ENCODE results near the gene TPTE2.
"Not testable (repeated sequence)": the region's sequence is repeated elsewhere in the genome, so short reads cannot be mapped to it uniquely, and the experiment has no call there.

TPTE2 gene

GRCh38 chr13:19567820-19568534 lies 6.6 kb upstream of the TPTE2 start:
- DNase-seq (ENCODE audit: insufficient read length, low spot score) (no peak), FAIRE-seq (no peak)

GRCh38 chr13:19561585-19561984 lies 253 bp upstream of the TPTE2 start:
- DNase-seq (ENCODE audit: insufficient read length, low spot score) (no peak), FAIRE-seq (no peak)

- not testable (repeated sequence) for DNase-seq (ENCODE audit: insufficient read length, low spot score); FAIRE-seq
These were observed 660 bp downstream of the TPTE2 start for GRCh38 chr13:19560672-19561071.

GRCh38 chr13:19559739-19560138 lies 1.6 kb downstream of the TPTE2 start:
- not testable (repeated sequence) for FAIRE-seq

GRCh38 chr13:19557287-19557686 lies 4.0 kb downstream of the TPTE2 start:
- DNase-seq (ENCODE audit: insufficient read length, low spot score), result not testable (repeated sequence)
- FAIRE-seq, result peak; percentile 70

More at GRCh38 chr13:19559739-19560138, 1.6 kb downstream of the TPTE2 start:
- not testable (repeated sequence) for DNase-seq (ENCODE audit: insufficient read length, low spot score)

GRCh38 chr13:19549245-19549644 lies 12.1 kb downstream of the TPTE2 start:
- not testable (repeated sequence) for FAIRE-seq; DNase-seq (ENCODE audit: insufficient read length, low spot score)

- not testable (repeated sequence) for FAIRE-seq; DNase-seq (ENCODE audit: insufficient read length, low spot score)
These were observed 35.7 kb downstream of the TPTE2 start for GRCh38 chr13:19525634-19526033.

- DNase-seq (ENCODE audit: insufficient read length, low spot score) (no peak), FAIRE-seq (no peak)
These were observed 42.3 kb downstream of the TPTE2 start for GRCh38 chr13:19519049-19519448.

- not testable (repeated sequence) for DNase-seq (ENCODE audit: insufficient read length, low spot score); FAIRE-seq
These were observed 53.7 kb downstream of the TPTE2 start for GRCh38 chr13:19507623-19508022.

GRCh38 chr13:19460126-19460525 lies 101.2 kb downstream of the TPTE2 start:
- FAIRE-seq; DNase-seq (ENCODE audit: insufficient read length, low spot score): not testable (repeated sequence)

GRCh38 chr13:19439056-19439686 lies 122.2 kb downstream of the TPTE2 start:
- DNase-seq (ENCODE audit: insufficient read length, low spot score); FAIRE-seq: not testable (repeated sequence)

- not testable (repeated sequence) for FAIRE-seq; DNase-seq (ENCODE audit: insufficient read length, low spot score)
These were observed 123.6 kb downstream of the TPTE2 start for GRCh38 chr13:19437780-19438179.

- FAIRE-seq; DNase-seq (ENCODE audit: insufficient read length, low spot score): not testable (repeated sequence)
These were observed 139.1 kb downstream of the TPTE2 start for GRCh38 chr13:19422236-19422635.

GRCh38 chr13:19412494-19412893 lies 148.8 kb downstream of the TPTE2 start:
- FAIRE-seq; DNase-seq (ENCODE audit: insufficient read length, low spot score): not testable (repeated sequence)

GRCh38 chr13:19382746-19383511 lies 178.4 kb downstream of the TPTE2 start:
- not testable (repeated sequence) for DNase-seq (ENCODE audit: insufficient read length, low spot score); FAIRE-seq

- no peak for FAIRE-seq
- no peak for DNase-seq (ENCODE audit: insufficient read length, low spot score)
These were observed 179.2 kb downstream of the TPTE2 start for GRCh38 chr13:19382111-19382510.

Data from HTR-8/SVneo (cell line).